GM03348 (cell line): ENCODE results near the gene EMD.
A peak's percentile ranks its signal among the peaks of the same experiment; 100 is the strongest.
"Not testable (repeated sequence)": the region's sequence is repeated elsewhere in the genome, so short reads cannot be mapped to it uniquely, and the experiment has no call there.

Experiments used
- DNase-seq: peaks from one replicate; pipeline ENCODE4 v3.0.0; 2012; ENCODE audit warnings: low spot score

The EMD gene

DNA sequence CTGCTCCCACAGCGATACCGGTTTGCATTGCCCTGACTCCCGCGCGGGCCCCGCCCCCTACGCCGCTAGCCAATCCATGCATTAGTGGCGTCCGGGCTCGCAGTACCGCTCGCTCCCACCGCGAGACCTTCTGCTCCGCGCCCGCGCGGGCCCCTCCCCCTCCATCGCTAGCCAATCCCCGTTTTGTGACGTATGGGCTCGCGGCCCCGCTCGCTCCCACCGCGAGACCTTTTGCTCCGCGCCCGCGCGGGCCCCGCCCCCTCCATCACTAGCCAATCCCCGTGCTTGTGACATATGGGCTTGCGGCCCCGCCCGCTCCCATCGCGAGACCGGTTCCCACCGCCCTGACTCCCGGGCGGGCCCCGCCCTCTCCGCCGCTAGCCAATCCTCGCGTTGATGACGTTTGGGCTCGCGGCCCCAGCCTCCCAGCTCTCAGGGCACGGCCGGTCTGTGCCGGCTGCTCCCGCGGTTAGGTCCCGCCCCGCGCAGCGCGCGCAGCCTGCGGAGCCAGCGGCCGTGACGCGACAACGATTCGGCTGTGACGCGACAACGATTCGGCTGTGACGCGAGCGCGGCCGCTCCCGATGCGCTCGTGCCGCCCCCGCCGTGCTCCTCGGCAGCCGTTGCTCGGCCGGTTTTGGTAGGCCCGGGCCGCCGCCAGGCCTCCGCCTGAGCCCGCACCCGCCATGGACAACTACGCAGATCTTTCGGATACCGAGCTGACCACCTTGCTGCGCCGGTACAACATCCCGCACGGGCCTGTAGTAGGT, at the start of gene EMD:
EMD (plus strand) TSS at position 497 of the 770 bp plus-strand sequence; CDS start at position 687, 190 bp downstream.
- DNase-seq = peak; percentile 90

DNA sequence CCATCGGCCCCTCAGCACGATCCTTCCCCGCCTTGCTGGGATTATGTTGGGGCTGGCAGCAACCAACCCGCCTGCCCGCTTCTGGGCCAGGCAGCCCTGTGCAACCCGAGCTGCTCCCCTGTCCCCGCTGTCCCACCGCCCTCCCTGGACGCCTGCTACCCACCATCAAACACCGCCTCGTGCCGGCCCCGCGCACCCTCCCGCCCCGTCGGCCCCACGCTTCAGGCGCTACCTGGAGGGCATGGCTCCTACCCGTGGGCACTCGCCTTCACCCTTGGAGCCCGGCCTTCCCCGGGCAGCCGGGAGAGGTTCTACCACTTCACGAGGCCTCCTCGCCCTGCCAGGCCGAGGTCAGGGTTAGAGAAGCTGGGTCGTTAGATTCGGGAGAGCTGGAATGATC, 46.5 kb upstream of the EMD start:
- DNase-seq = no peak

DNA sequence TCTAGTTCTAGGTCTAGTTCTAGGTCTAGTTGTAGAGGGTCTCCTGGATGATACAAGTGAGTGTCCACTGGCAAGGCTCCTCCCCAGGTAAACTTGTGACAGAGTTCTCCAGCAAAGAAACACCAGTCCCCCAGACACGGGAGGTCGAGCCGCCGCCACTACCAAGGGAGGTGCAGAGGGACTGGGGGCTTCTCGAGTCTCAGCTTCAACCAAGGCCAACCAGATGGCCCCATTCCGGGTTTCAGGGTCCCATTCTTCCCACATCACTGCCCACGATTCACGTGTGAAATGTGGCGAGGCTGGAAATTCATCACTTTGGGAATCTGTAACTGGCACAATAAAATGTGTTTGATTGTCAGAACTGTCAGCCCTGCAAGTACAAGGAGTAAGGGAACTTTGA, 46.0 kb upstream of the EMD start:
- no peak for DNase-seq

DNA sequence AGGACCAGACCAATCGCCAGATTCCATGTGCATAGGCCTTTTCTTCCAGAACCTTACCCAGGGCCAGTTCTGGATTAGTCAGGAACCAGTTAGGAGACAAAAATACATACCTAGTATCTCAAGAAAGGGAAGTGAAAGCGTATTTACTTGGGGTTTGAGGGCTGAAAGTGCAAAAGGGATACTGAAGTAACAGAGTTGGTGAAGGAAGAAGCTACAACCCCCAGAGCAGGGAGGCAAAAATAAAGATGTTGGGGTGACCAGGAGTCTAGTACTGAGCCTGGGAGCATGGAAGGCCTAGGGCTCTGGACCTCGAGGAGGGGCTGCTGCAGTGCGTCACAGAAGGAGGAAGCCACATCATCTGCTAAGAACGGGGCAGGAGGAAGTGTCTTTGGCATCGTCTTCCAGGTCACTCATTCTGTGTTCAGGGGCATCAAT, 45.2 kb upstream of the EMD start:
- no peak for DNase-seq

DNA sequence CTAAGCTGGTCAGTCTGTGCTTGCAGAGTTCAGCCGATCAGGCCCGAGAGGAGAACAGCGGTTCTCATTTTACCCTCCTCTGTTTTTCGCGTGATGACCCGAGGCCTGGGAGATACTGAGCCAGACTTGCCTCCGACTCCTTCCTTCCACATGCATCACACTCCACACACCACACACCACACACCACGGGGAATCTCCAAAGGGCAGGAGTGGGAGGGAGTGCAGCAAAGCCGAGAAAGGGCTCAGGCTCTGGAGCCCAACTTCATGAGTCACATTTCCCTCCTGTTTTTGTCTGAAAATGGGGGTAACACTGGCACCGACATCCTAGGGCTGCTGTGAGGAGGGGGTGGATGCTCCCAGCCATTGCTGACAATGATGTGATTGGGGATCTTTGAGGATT, 44.6 kb upstream of the EMD start:
- DNase-seq = no peak

DNA sequence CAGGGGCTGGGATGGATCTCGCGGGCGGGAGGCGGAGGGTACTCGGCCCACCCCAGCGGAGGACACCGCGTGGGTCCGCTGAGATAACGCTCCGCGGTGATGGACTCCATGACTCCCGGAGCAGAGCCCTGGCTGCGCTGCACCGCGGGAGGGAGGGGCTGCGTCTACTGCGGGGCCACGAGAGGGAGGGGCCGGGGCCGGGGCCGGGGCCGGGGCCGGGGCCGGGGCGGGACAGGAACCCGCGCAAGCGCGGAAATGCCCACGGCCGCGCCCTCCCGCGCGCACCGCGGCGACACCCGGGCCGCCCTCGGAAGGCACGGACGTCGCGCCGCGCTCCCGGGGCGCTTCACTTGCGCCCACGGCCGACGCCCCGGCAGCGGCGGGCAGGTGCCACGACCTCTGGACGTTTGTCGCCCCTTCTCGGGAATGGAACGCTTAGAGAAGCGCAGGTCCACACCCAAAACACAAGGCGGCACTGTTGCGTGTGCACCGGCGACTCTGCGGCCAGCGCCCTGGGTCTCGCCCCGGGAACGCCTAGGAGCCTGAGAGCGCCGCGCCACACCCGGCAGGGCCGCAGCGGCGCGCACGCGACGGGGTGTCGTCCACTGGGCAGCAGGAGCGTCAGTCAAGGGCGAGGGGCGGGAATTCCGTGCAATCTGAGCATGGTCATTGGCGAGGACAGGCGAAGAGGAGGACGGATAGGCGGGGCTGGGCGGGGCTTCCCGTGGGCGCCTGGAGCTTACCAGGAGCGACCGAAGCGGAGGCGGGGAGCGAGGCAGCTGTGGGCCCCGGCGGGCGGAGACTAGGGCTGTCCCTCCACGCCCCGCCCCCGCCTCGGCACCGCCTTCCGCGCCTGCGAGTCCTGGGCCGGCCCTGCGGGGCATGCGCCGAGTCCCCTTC, 37.4 kb upstream of the EMD start:
- DNase-seq = not testable (repeated sequence)

DNA sequence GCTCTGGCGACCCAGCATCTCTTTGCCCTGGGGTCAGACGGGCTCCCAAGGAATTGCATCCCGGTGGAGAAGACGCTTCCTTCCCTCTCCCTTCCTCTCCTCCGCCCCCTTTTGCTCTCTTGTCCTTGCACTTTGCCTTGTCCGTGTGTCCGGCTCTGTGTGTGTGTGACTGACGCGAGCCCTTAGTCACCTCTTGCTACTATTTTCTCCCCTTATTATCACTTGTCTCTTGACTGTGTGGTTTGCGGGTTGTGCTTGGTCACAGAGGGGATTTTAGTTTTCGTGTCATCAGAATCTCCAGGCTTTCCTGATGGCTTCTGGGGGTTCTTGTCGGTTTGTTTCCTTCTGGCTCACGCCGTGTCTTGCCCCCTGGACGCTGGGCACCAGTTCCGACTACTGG, 36.0 kb upstream of the EMD start:
- not testable (repeated sequence) for DNase-seq

DNA sequence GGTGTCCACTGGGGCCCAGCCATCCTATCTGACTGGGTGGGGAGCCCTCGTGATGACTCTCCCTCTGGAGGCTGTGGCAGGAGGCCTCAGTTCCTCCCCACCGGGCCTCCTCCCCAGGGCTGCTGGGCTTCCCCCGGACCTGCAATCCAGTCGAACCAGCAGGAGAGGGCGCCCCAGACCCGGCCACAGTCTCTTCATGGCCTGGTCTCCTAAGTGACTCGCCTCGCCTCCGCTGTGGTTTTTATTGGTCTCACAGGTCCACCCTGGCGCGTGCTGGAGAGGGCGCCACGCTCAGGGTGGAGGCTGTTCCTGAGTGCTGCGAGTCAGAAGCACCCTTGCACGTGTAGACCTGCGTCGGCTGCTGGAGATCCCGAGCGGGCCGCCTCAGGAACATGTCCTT, 35.5 kb upstream of the EMD start:
- DNase-seq = not testable (repeated sequence)

DNA sequence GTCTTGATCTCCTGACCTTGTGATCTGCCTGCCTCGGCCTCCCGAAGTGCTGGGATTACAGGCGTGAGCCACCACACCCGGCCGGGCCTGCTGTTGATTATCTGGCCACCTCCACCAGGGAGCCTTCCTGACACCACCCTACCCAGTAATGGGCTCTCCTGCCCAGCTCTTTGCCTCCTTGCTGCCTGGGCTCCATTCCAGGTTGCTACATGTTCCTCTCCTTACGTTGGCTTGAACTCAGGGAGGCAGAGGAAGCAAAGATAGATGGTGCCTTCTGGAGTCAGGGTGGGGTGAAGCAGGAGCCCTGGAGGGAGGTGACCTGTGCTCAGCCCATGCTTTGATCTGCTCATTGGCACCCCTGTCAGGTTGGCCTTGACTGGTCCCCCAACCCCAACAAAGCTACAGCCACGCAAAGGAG, 31.0 kb upstream of the EMD start:
- DNase-seq = no peak

DNA sequence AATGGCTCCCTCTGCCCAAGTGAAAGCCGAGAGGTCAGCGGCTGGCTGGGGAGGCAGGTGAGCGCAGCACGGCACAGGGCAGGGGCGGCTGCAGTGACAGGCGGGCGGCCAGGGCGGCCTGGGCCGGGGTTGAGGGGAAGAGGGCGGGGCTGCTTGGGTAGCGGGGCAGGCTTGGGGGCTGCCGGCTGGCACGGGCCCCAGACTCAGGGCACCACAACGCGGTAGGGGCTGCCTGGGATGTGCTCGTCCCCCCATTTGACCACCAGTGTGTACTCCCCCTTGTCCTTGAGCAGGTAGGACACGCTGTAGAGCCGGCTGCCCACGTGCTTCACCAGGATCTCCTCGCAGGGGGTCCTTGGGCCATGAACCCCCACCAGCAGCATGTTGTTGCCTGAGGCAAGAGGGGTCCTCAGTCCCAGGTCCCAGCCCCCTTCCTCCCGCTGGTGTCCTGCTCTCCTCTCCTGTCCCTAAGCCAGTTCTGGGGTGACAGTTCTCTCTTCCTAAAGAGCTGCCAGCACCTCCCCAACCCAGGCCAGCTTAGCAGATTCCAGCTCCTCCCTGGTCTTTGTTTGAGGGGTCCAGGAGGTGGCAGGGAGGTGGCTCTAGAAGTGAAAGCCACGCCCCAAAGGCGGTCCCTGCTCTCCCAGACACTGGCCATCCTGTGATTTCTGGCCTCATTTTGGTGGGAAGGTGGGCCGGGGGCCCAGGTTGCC, 30.3 kb upstream of the EMD start:
- no peak for DNase-seq

DNA sequence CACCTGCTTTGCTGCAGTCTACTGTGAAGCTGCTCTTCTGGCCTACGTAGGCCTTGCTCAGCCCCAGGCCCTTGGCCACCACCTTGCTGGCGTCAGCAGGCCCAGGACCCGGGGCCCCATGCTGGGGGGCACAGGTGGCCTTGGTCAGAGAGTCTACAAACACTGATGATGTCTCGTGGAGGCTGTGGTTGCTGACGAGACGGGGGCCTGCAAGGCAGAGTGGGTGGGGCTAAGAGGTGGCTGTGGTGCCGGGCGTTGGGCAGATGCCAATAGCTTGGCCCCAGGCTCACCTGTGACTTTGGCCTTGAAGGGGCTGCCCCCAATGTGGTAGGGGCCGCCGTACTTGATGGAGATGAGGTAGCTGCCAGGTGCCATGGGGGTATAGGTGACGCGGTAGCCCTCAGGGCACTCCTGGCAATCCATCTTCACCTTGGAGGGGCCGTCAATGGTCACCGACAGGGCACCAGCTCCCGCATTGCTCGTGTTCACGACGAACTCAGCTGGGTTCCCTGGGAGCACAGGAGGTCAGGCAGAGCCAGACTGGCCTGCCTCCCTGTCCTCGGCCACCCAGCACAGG, 29.6 kb upstream of the EMD start:
- no peak for DNase-seq

DNA sequence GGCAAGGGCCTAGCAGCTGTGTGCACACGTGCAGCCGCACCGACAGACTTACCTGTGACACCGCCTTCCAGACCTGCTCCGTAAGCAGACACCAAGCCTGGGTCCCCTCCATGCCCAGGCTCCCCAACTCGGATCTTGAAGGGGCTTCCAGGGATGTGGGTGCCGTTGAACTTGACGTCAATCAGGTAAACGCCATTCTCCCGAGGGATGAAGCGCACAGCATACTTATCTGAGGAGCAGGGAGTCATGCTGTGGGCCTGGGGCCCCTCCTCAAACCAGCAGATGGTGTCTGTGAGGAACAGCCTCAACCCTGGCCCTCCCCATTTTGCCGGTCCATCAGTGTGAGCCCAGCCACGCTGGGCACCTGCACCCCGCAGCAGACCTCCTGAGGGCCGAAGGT, 29.1 kb upstream of the EMD start:
- no peak for DNase-seq

DNA sequence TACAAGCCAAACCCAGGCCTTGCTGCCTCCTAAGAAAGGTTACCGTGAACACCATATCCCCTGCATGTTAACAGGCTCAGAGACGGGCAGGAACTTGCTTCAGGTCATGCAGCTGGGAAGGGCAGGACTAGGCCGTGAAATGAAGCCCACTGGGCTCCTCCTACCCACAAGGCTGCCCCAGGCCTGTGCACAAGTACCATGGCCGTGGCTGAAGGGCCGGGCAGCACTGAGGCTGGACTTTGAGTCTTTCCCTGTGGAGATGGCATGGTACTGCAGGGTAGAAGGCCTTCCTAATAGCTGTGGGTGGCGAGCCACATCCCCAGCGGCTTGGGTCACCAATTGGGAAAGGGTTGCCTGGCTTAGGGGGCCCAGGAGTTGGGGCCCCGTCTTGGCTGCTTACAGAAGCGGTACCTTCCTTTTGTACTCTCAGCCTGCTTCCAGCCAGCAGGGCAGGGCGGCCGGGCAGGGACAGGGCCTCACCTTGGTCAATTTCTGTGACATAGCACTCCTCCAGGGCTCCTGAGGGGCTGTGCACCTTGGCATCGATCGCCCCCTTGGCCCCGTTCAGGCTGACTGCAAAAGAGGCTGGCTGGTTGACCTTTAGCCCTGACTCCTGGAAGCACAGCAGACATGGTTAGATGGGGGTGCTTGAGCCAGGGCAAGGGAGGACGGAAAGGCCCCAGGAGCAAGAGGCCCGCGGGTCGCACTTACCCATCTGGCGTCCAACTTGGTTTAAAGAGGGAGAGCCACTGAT, 28.5 kb upstream of the EMD start:
- no peak for DNase-seq

DNA sequence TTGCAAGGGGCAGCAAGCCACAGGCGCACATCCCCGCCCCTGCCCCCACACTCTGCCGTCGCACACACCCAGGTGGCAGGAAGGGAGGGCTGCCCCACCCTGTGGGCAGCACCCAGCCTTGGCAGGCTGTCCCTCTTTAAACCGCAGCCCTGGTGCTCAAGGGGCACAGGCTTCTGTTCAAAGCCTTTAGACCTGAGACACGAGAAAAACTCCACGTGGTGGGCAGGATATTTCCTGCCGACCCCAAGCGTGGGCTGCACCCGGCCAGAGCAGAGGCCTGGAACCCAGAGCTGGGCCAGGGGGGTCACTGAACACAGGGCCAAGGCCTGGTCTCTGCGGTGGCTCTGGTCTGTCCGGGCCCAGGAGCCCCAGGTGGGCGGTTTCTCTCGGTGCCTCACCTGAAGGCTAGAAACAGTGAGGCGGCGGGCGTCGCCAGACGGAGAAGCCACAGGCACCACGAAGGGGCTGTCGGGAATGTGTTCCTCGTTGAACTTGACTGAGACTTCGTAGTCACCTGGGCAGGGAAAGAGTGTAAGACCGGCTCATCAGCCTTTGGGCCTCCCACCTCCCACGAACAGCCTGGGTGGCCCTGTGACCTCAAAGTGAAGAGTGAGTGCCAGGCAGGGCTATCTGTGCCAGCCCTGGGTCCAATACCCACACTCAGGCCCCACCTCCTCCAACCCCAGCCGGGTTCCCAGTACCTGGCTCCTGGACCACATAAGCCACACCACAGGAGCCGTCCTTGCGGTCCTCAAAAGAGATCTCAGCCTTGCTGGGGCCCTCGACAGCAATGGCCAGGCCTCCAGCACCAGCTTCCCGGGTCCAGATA, 27.7 kb upstream of the EMD start:
- DNase-seq = no peak

DNA sequence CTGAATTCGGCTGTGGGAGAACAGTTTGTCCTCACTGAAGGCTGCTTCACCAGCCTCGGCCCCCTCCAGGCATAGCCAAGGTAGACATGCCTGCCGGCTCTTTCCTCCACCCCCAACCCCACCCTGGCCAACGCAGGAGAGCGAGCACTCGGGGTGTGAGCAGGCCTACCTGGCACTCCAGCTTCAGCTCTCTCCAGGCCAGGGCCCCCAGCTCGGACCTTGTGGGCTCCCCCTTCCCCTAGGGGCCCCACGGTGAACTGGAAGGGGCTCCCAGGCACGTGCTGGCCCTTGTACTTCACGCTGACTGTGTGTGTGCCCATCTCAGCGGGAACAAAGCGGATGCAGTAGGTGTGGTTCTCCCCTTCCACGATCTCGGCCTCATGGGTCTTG, 27.1 kb upstream of the EMD start:
- DNase-seq = no peak

DNA sequence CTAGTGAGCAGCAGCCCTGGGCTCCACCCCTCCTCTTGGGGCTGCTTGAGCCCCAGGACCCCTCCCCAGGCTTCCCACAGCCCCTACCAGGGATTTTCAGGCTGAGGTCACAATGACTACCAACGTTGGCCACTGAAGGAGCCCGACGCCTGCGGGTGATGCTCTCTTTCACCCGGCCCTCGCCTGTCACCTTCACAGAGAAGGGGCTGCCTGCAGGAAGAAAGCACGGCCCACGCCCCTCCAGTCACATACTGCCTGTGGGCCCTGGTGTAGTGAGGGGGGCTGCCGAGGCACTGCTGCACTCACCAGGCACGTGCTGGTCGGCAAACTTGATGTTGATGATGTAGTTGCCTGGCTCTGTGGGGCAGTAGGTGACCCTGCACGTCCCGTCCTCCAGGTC, 26.6 kb upstream of the EMD start:
- no peak for DNase-seq

DNA sequence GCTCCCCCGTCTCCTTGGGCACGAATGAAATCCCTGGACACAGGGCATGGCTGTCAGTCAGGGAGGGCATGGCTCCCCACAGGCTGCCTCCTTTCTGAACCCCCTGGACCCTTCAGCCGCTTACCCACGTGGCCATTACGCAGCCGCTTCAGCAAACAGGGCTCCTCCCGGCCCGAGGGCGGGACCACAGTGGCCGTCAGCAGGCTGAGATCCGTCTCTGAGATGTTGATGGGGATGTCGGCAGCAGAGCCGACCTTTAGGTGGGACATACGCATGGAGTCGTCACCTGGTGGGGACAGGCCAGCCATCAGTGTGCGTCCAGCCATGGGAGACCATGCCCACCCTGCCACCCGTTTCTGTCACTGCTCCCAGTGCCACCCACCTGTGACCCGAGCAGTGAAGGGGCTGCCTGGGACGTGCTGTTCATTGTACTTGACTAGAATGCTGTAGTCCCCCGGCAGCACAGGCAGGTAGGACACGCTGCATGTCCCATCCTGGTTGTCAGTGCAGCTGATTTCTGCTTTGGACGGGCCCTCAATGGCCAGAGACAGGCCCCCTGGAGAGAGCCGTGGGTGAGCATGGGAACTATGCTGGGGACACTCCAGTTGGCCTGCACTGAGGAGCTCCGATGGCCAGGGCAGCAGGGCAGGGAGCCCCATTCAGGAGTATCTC, 25.8 kb upstream of the EMD start:
- no peak for DNase-seq

DNA sequence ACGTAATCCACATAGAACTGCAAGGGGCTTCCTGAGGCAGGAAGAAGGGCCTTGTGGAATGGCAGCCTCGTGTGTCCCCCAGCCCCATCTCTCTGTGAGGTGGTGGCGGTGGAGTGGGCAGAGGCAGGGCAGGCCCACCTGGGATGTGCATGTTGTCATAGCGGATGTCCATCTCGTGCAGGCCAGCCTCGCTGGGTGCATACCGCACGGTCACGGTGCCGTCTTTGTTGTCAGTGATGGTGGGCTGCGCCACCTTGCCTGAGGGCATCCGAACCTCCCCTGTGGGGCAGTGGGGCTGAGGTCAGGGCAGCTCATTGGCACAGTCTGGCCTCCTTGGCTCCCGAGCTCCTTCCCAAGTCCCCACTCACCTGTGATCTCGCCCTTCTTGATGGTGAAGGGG, 25.1 kb upstream of the EMD start:
- DNase-seq = no peak

DNA sequence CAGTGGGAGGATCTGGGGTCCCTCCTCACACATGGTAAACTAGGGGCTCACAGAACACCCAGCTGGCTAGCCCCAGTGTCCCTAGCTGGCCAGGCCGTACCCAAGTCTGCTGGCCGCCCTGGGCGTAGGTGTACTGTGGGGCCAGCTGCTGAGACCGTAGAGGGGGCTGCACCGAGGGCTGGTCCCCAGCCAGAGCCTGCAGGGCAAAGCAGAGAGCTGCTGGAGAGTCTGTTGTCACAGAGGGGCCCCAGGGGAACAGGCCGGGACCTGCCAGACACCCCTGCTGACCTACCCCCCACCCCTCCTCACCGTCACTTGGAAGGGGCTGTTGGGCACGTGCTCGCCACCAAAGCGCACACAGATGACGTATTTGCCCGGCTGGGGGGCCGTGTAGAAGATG, 24.6 kb upstream of the EMD start:
- DNase-seq = no peak
